Endothelial cell of umbilical vein (primary cell): ENCODE data around the gene LSMEM2. TPM values are rescaled to one million over a fixed set of nuclear protein-coding genes. Genes with fewer than 3 reads are reported as not detected.

ENCODE experiments used
- BruUV-seq: library from RNA; stranded (reverse); fragments of 400-500 nt; replicated peaks from 2 replicates; lab custom pipeline; 2021; lab: Mats Ljungman, UMichigan
- CTCF ChIA-PET: fragments of 300-600, 350-600 bp; sonication (Branson Sonifier 250); formaldehyde crosslinking; loops from one replicate; lab custom pipeline; 2021; ENCODE audit warnings: antibody characterized with exemption, inconsistent platforms; lab: Charles Lee
- POLR2A ChIA-PET: fragments of 300-600, 350-600 bp; sonication (Branson Sonifier 250); formaldehyde crosslinking; loops from one replicate; lab custom pipeline; 2021; ENCODE audit warnings: antibody characterized with exemption, inconsistent platforms; lab: Charles Lee
- DNase-seq: peaks from one replicate; pipeline ENCODE4 v3.0.0-alpha.2; 2011; ENCODE audit warnings: low read depth, low spot score
- FAIRE-seq: peaks from 2 replicates; lab custom pipeline; 2011; peaks lifted over from hg19 to GRCh38; lab: Jason Lieb, UNC
- H2AFZ ChIP-seq: 2 replicates; pipeline ENCODE4 v1.6.0; 2012; ENCODE audit warnings: low read depth, low read length, control low read depth, inconsistent platforms
- H3K27ac ChIP-seq: 2 replicates; pipeline ENCODE4 v1.5.1; 2011; ENCODE audit warnings: low read depth, mild to moderate bottlenecking, control low read depth, low read length, moderate library complexity; ENCODE audit not compliant: insufficient read depth
- H3K27me3 ChIP-seq, 2 experiments: 2 replicates each; pipeline versions ENCODE4 v1.6.0 to v1.6.1; 2011; ENCODE audit warnings: low read length in 2 of 2, mixed read lengths in 1 of 2; ENCODE audit not compliant: control insufficient read depth in 2 of 2, insufficient read depth in 2 of 2
- H3K36me3 ChIP-seq, 2 experiments: 2 replicates in 1 of 2; 3 replicates in 1 of 2; pipeline ENCODE4 v1.5.1; 2011; ENCODE audit warnings: low read length in 2 of 2, mild to moderate bottlenecking in 1 of 2, moderate library complexity in 1 of 2; ENCODE audit not compliant: control insufficient read depth in 2 of 2, insufficient read depth in 2 of 2; ENCODE audit errors: extremely low read depth in 1 of 2
- H3K4me1 ChIP-seq: 3 replicates; pipeline ENCODE4 v1.5.1; 2011; ENCODE audit warnings: mild to moderate bottlenecking, low read length; ENCODE audit not compliant: control insufficient read depth, insufficient read depth; ENCODE audit errors: extremely low read depth
- H3K4me2 ChIP-seq: 2 replicates; pipeline ENCODE4 v1.6.1; 2011; ENCODE audit warnings: low read length, control low read depth, mixed read lengths; ENCODE audit not compliant: insufficient read depth
- H3K4me3 ChIP-seq, 3 experiments: fragments of 200-600 bp in 1 of 3; sonication (generic), shearing (Covaris generic) in 1 of 3; replicated peaks in 1 of 3; 2 replicates each; pipeline ENCODE4 v1.5.1; 2011 to 2016; ENCODE audit warnings: control low read depth in 3 of 3, low read length in 3 of 3, mild to moderate bottlenecking in 2 of 3, inconsistent platforms in 1 of 3, low read depth in 1 of 3, moderate library complexity in 1 of 3; ENCODE audit not compliant: insufficient read depth in 1 of 3
- H3K79me2 ChIP-seq: 2 replicates; pipeline ENCODE4 v1.6.0; 2012; ENCODE audit warnings: low read length, inconsistent platforms; ENCODE audit not compliant: control insufficient read depth, insufficient read depth
- H3K9ac ChIP-seq: replicated peaks from 2 replicates; pipeline ENCODE3; 2011; ENCODE audit warnings: low read length, control low read depth; ENCODE audit not compliant: insufficient read depth; ENCODE audit errors: extremely low read depth
- H3K9me1 ChIP-seq: replicated peaks from 3 replicates; pipeline ENCODE4 v1.6.0; 2011; ENCODE audit warnings: mild to moderate bottlenecking, low read length; ENCODE audit not compliant: control insufficient read depth, insufficient read depth; ENCODE audit errors: extremely low read depth
- H3K9me3 ChIP-seq: replicated peaks from 2 replicates; pipeline ENCODE4 v1.5.1; 2012; ENCODE audit warnings: low read length, inconsistent platforms; ENCODE audit not compliant: control insufficient read depth, insufficient read depth
- H4K20me1 ChIP-seq: replicated peaks from 2 replicates; pipeline ENCODE3; 2011; ENCODE audit warnings: mild to moderate bottlenecking, low read length; ENCODE audit not compliant: control insufficient read depth, insufficient read depth; ENCODE audit errors: extremely low read depth
- CTCF ChIP-seq, 2 donors: IDR thresholded peaks; 1 replicate in 1 of 2; 2 replicates in 1 of 2; pipeline ENCODE4 v1.5.1; 2011; ENCODE audit warnings: low read length in 2 of 2, mild to moderate bottlenecking in 2 of 2, moderate library complexity in 2 of 2, control low read depth in 1 of 2, inconsistent platforms in 1 of 2, low read depth in 1 of 2; ENCODE audit not compliant: insufficient read depth in 1 of 2; ENCODE audit errors: extremely low read depth in 1 of 2
- EZH2 ChIP-seq: IDR thresholded peaks from 2 replicates; pipeline ENCODE4 v1.6.1; 2012; ENCODE audit warnings: borderline replicate concordance, low read depth, mild to moderate bottlenecking, moderate library complexity, low read length, inconsistent platforms; ENCODE audit not compliant: severe bottlenecking
- FOS ChIP-seq: IDR thresholded peaks from 2 replicates; pipeline ENCODE4 v1.6.1; 2011; ENCODE audit warnings: mild to moderate bottlenecking, low read length, moderate library complexity, borderline replicate concordance; ENCODE audit not compliant: insufficient read depth
- GATA2 ChIP-seq: IDR thresholded peaks from 2 replicates; pipeline ENCODE4 v1.7.0; 2011; ENCODE audit warnings: low read depth, mild to moderate bottlenecking, moderate library complexity, mixed read lengths, low read length; ENCODE audit not compliant: insufficient read length, insufficient read depth
- JUN ChIP-seq: IDR thresholded peaks from 2 replicates; pipeline ENCODE4 v1.6.1; 2011; ENCODE audit warnings: borderline replicate concordance, low read depth; ENCODE audit not compliant: insufficient read length, insufficient read depth
- MAX ChIP-seq: IDR thresholded peaks from 2 replicates; pipeline ENCODE4 v1.6.1; 2011; ENCODE audit not compliant: insufficient read depth, insufficient read length
- MYC ChIP-seq: IDR thresholded peaks from one replicate; pipeline ENCODE4 v1.6.1; 2011; ENCODE audit warnings: mild to moderate bottlenecking, low read depth, low read length
- POLR2A ChIP-seq: IDR thresholded peaks from 2 replicates; pipeline ENCODE4 v1.6.1; 2012; ENCODE audit warnings: low read depth, mild to moderate bottlenecking, control low read depth, low read length
- POLR2AphosphoS5 ChIP-seq: IDR thresholded peaks from 2 replicates; pipeline ENCODE4 v1.6.1; 2012; ENCODE audit warnings: low read depth, mild to moderate bottlenecking, control low read depth, low read length, moderate library complexity; ENCODE audit not compliant: insufficient read depth
- dilution Hi-C: fragments of 300-500 bp; cut with MboI; formaldehyde crosslinking; loops from one replicate; pipeline ENCODE4 v1.15.0; 2019; ENCODE audit warnings: low sequenced_read_pairs; ENCODE audit not compliant: extremely low pct_ligation_motif_present
- intact Hi-C: fragments of 100-400 bp; cut with micrococcal nuclease; formaldehyde crosslinking; loops from one replicate; pipeline ENCODE4 v1.10.0; 2022
- polyA plus RNA-seq, 4 experiments: library from polyadenylated mRNA; depleted of rRNA in 3 of 4; stranded (reverse) in 3 of 4; unstranded in 1 of 4; fragments of >200 nt; gene quantifications; 2 replicates each; pipeline versions ENCODE4 v1.2.1 to v1.2.3, GENCODE V29; 2011 to 2012; ENCODE audit warnings: missing spikeins in 1 of 4
- total RNA-seq: library from RNA; stranded (reverse); gene quantifications from 2 replicates; pipeline ENCODE4 v1.2.3, GENCODE V29; 2021

LSMEM2 gene
- total and polyA plus RNA-seq, 2 donors (not counting 3 experiments of a cell fraction or from before 2014, with no cell fraction given), result not detected

GRCh38 chr3:50237754-50238548 lies 40.9 kb upstream of the LSMEM2 start:
- Histone ChIP-seq H3K4me2 (peak overlapping the region; percentile 93), H3K9ac (peak overlapping the region; percentile 91), H3K9me3 (no peaks in the 10 kb centered on the region), H3K4me3 (peak overlapping the region; percentile 80 to 88 (median 81)), H3K9me1 (no peaks in the 10 kb centered on the region), H3K27me3 (no peaks in the 10 kb centered on the region), H3K4me1 (peaks cover 47% of the 10 kb centered on the region), H3K36me3 (peaks cover 2 to 10% of the 10 kb centered on the region in 2 experiments), H3K79me2 (peaks cover 67% of the 10 kb centered on the region), H4K20me1 (no peaks in the 10 kb centered on the region), H2AFZ (no peak overlapping the region), H3K27ac (peak overlapping the region; percentile 60)
- dilution Hi-C loops, result no loop called here
- peak; percentile 98 for FAIRE-seq
- POLR2A ChIA-PET, result no interaction called here
- TF ChIP-seq CTCF (IDR thresholded peaks at IDR 0.05; ENCODE audit: extremely low read depth in 1 of 2, insufficient read depth in 1 of 2, low read depth in 1 of 2, low read length in 2 of 2) (no peak), JUN (no peak), EZH2 (no peak), MAX (no peak), POLR2AphosphoS5 (peak; percentile 81), FOS (no peak), GATA2 (no peak), POLR2A (peak; percentile 62), MYC (no peak)
- DNase-seq, result peak; percentile 85
- no TSS peak for BruUV-seq
- intact Hi-C loops, result loop anchor here (1.0 to 5.0 kb wide), 4 partner anchors 8 to 81 kb away; partner anchors contain the start of gene SEMA3F
- CTCF ChIA-PET, result interaction anchor here (0.6 to 2.4 kb wide), 4 partner anchors 9 to 68 kb away, joined by 3 to 17 read pairs (median 5); no protein-coding TSS in a partner anchor
